GM12872 (cell line): ENCODE results near the gene NELL1.

Experiments used
- TF ChIP-seq, protein P1 (sequence below): IDR thresholded peaks from 3 replicates; pipeline ENCODE4 v1.5.1; 2011; ENCODE audit warnings: low read depth, mild to moderate bottlenecking, low read length, moderate library complexity; ENCODE audit not compliant: insufficient read depth

The NELL1 gene

DNA sequence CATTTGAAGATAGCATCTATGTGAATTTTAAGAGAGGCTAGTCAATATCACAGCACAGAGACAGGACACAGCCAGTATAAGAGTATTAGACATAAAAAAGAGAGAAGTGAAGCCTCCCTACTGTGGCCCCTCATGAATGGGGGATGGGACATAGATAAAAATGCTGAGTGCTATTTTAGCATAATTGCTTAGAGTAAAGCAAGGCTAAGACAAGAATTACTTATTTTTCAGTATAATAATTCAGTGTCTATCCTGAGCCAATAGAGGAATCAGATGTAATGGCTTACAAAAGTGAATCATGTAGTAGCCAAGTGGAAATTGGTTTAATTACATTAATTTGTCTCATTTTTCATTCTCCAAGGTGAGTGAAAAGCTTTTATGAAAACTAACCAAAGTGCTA lies 419.5 kb downstream of the NELL1 start:
- TF ChIP-seq, protein P1, sequence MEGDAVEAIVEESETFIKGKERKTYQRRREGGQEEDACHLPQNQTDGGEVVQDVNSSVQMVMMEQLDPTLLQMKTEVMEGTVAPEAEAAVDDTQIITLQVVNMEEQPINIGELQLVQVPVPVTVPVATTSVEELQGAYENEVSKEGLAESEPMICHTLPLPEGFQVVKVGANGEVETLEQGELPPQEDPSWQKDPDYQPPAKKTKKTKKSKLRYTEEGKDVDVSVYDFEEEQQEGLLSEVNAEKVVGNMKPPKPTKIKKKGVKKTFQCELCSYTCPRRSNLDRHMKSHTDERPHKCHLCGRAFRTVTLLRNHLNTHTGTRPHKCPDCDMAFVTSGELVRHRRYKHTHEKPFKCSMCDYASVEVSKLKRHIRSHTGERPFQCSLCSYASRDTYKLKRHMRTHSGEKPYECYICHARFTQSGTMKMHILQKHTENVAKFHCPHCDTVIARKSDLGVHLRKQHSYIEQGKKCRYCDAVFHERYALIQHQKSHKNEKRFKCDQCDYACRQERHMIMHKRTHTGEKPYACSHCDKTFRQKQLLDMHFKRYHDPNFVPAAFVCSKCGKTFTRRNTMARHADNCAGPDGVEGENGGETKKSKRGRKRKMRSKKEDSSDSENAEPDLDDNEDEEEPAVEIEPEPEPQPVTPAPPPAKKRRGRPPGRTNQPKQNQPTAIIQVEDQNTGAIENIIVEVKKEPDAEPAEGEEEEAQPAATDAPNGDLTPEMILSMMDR, result no peak

GRCh38 chr11:21104641-21105040 lies 435.3 kb downstream of the NELL1 start:
- TF ChIP-seq, protein P1, result no peak

GRCh38 chr11:21105196-21105917 lies 436.0 kb downstream of the NELL1 start:
- TF ChIP-seq, protein P1, result no peak

GRCh38 chr11:21109341-21109740 lies 440.0 kb downstream of the NELL1 start:
- TF ChIP-seq, protein P1, result no peak

GRCh38 chr11:21110415-21110814 lies 441.0 kb downstream of the NELL1 start:
- TF ChIP-seq, protein P1, result no peak

- TF ChIP-seq, protein P1, result no peak
Observed at GRCh38 chr11:21113876-21114275, 444.5 kb downstream of the NELL1 start.

GRCh38 chr11:21116009-21116408 lies 446.6 kb downstream of the NELL1 start:
- TF ChIP-seq, protein P1, result no peak
